Stomach smooth muscle (tissue), 2 donors: ENCODE measurements around the gene PLCB1.
"Not testable (repeated sequence)": the region's sequence is repeated elsewhere in the genome, so short reads cannot be mapped to it uniquely, and the experiment has no call there.

ENCODE experiments used
- H3K27ac ChIP-seq: one replicate; pipeline ENCODE4 v1.7.0; 2013; ENCODE audit warnings: mild to moderate bottlenecking, low read length, inconsistent platforms
- H3K27me3 ChIP-seq, 2 donors: one replicate each; pipeline ENCODE4 v1.7.0; 2013; ENCODE audit warnings: low read length in 2 of 2; ENCODE audit not compliant: insufficient read depth in 2 of 2, control insufficient read depth in 1 of 2
- H3K36me3 ChIP-seq, 2 donors: one replicate each; pipeline ENCODE4 v1.7.0; 2013; ENCODE audit warnings: low read length in 2 of 2; ENCODE audit not compliant: control insufficient read depth in 2 of 2, insufficient read depth in 2 of 2
- H3K4me1 ChIP-seq: one replicate; pipeline ENCODE4 v1.7.0; 2013; ENCODE audit warnings: low read length; ENCODE audit not compliant: control insufficient read depth, insufficient read depth
- H3K4me3 ChIP-seq, 2 donors: one replicate each; pipeline ENCODE4 v1.7.0; 2013; ENCODE audit warnings: low read length in 2 of 2
- H3K9ac ChIP-seq, 2 donors: one replicate each; pipeline ENCODE4 v1.7.0; 2013; ENCODE audit warnings: low read length in 2 of 2, mild to moderate bottlenecking in 1 of 2
- H3K9me3 ChIP-seq, 2 donors: one replicate each; pipeline ENCODE4 v1.7.0; 2013; ENCODE audit warnings: low read length in 2 of 2; ENCODE audit not compliant: control insufficient read depth in 2 of 2
- donor health status: healthy.
- donor health status: Pancreatic carcinoma.

Gene PLCB1

DNA sequence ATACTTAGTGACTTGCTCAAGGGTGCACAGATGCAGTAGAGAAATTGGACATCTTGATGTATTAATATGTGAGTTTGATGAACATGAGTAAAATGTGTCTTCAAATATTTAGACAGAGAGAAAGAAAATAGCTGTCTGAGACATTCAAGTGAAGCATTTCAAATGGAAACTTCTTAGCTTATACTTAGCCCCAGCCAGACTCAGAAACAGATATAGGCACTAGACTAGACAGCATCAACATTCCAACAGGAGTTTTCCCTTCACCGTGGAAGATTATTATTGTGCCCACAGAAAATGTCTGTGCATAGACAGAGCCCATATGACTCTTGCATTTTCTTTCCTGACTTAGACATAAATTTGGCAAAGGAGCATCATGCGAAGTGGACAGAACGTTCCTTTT, 443.0 kb downstream of the PLCB1 start:
- no peaks in the 10 kb centered on the region for H3K9me3 ChIP-seq
- H3K27me3 ChIP-seq, result no peaks in the 10 kb centered on the region
- H3K36me3 ChIP-seq, result no peaks in the 10 kb centered on the region
- H3K27ac ChIP-seq, result no peak overlapping the region
- H3K4me3 ChIP-seq, result no peak overlapping the region
- H3K9ac ChIP-seq, result no peak overlapping the region
- no peaks in the 10 kb centered on the region for H3K4me1 ChIP-seq

DNA sequence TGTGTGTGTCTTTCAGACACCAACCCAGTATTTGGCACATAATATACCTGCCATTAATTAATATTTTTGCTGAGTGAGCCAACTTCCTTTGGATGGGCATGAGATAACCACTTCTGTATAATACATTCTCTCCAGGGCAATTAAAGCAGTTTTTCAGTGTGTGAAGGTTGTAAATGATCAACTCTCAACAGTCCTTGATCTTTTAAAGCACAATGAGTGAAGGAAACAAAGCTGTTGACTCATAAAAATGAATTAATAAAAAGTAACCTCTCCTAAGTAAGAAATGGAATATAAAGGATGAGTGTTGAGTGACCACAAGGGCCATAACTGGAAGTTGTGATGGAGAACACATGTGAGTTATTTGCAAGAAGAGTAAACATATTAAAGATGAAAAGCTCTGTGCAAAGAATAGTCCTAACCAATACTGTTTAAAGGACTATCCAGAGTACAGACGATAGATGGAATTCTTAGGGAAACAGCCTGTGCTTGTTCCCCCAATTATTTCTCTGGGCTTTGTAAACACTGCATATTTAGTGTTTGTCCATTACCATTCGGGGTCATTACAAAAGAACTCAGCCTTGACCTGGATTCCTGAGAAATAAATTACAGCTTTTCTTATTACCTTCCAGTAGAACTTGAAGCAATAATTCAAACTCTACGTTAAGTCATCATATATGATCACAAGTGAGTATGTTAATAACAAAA, 446.2 kb downstream of the PLCB1 start:
- H3K9ac ChIP-seq, result no peak overlapping the region

GRCh38 chr20:8579035-8579434, 447.0 kb downstream of the PLCB1 start:
- no peaks in the 10 kb centered on the region for H3K36me3 ChIP-seq
- H3K27me3 ChIP-seq, result no peaks in the 10 kb centered on the region

More for the DNA sequence above, 446.2 kb downstream of the PLCB1 start:
- Histone ChIP-seq H3K27me3 (no peaks in the 10 kb centered on the region), H3K27ac (no peak overlapping the region), H3K4me3 (no peak overlapping the region), H3K9me3 (no peaks in the 10 kb centered on the region), H3K36me3 (no peaks in the 10 kb centered on the region), H3K4me1 (no peaks in the 10 kb centered on the region)

GRCh38 chr20:8581446-8582183, 449.5 kb downstream of the PLCB1 start:
- Histone ChIP-seq H3K36me3 (no peaks in the 10 kb centered on the region), H3K9me3 (no peaks in the 10 kb centered on the region)

More at GRCh38 chr20:8579035-8579434, 447.0 kb downstream of the PLCB1 start:
- no peaks in the 10 kb centered on the region for H3K9me3 ChIP-seq
- no peak overlapping the region for H3K4me3 ChIP-seq
- H3K27ac ChIP-seq, result no peak overlapping the region
- no peaks in the 10 kb centered on the region for H3K4me1 ChIP-seq
- no peak overlapping the region for H3K9ac ChIP-seq

DNA sequence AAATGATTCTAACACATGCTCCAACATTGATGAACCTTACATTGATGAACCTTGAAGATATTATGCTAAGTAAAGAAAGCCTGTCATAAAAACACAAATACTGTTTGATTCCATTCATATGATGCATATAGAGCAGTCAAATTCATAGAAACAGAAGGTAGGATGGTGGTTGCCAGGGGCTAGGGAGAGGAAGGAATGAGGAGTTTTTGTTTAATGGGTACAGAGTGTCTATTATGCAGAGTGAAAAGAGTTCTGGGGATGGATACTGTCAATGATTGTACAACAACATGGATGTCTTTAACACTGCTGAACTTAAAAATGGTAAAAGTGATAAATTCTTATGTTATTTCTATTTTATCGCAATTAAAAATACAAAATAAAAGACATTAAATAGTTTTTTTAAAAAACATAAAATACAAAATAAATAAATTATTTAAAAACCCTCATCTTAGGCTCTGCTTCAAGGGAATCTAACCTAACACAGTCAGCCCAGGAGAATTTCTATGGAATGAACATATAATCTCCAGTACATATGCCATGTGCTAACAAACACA, 451.0 kb downstream of the PLCB1 start:
- no peak overlapping the region for H3K27ac ChIP-seq
- H3K27me3 ChIP-seq, result no peaks in the 10 kb centered on the region
- H3K4me3 ChIP-seq, result no peak overlapping the region
- H3K4me1 ChIP-seq, result no peaks in the 10 kb centered on the region
- H3K9ac ChIP-seq, result no peak overlapping the region
- H3K9me3 ChIP-seq, result no peaks in the 10 kb centered on the region
- H3K36me3 ChIP-seq, result no peaks in the 10 kb centered on the region

More at GRCh38 chr20:8581446-8582183, 449.5 kb downstream of the PLCB1 start:
- Histone ChIP-seq H3K9ac (no peak overlapping the region), H3K4me1 (no peaks in the 10 kb centered on the region), H3K4me3 (no peak overlapping the region), H3K27ac (no peak overlapping the region), H3K27me3 (no peaks in the 10 kb centered on the region)

GRCh38 chr20:8583566-8584043, 451.5 kb downstream of the PLCB1 start:
- Histone ChIP-seq H3K4me1 (no peaks in the 10 kb centered on the region), H3K36me3 (no peaks in the 10 kb centered on the region), H3K27ac (no peak overlapping the region), H3K27me3 (no peaks in the 10 kb centered on the region), H3K4me3 (no peak overlapping the region), H3K9ac (no peak overlapping the region), H3K9me3 (no peaks in the 10 kb centered on the region)

- H3K9ac ChIP-seq, result no peak overlapping the region
- no peaks in the 10 kb centered on the region for H3K9me3 ChIP-seq
- no peaks in the 10 kb centered on the region for H3K4me1 ChIP-seq
- no peaks in the 10 kb centered on the region for H3K36me3 ChIP-seq
- H3K27me3 ChIP-seq, result no peaks in the 10 kb centered on the region
- H3K4me3 ChIP-seq, result no peak overlapping the region
- H3K27ac ChIP-seq, result no peak overlapping the region
Observed at GRCh38 chr20:8587251-8587650, 455.2 kb downstream of the PLCB1 start.

GRCh38 chr20:8587810-8588209, 455.7 kb downstream of the PLCB1 start:
- no peaks in the 10 kb centered on the region for H3K36me3 ChIP-seq
- no peaks in the 10 kb centered on the region for H3K4me1 ChIP-seq
- H3K27ac ChIP-seq, result no peak overlapping the region
- H3K9ac ChIP-seq, result no peak overlapping the region
- H3K9me3 ChIP-seq, result no peaks in the 10 kb centered on the region
- no peaks in the 10 kb centered on the region for H3K27me3 ChIP-seq
- no peak overlapping the region for H3K4me3 ChIP-seq

GRCh38 chr20:8589956-8590355, 457.9 kb downstream of the PLCB1 start:
- Histone ChIP-seq H3K27me3 (no peaks in the 10 kb centered on the region), H3K27ac (no peak overlapping the region), H3K9ac (no peak overlapping the region), H3K9me3 (no peaks in the 10 kb centered on the region), H3K36me3 (no peaks in the 10 kb centered on the region), H3K4me1 (peaks cover 6% of the 10 kb centered on the region), H3K4me3 (no peak overlapping the region)

DNA sequence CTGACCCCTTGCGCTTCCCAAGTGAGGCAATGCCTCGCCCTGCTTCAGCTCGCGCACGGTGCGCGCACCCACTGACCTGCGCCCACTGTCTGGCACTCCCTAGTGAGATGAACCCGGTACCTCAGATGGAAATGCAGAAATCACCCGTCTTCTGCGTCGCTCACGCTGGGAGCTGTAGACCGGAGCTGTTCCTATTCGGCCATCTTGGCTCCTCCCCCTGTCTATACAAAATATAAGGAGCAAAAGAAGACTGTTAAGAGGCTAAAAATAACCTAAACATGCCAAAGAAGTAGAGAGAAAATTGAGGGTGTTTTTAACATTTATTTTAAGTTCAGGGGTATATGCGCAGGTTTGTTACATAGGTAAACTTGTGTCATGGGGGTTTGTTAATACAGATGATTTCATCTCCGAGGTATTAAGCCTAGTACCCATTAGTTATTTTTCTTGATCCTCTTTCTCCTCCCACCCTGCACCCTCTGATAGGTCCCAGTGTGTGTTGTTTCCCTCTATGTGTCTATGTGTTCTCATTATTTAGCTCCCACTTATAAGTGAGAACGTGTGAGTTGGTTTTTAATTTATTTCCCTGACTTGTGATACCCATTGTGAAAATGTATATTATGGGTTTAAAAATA, 469.0 kb downstream of the PLCB1 start:
- not testable (repeated sequence) for H3K9ac ChIP-seq, H3K36me3 ChIP-seq, H3K4me1 ChIP-seq, H3K9me3 ChIP-seq, H3K27me3 ChIP-seq, H3K4me3 ChIP-seq, H3K27ac ChIP-seq
